ENCODE measurements around the gene ARRB2. TPM values are rescaled to one million over a fixed set of nuclear protein-coding genes. Genes with fewer than 3 reads are reported as not detected.

The ARRB2 gene
- total and polyA plus RNA-seq, 2 experiments from 2014 or later, result 37.3 to 45.0 TPM

- TF ChIP-seq JUNB (IDR thresholded peaks at IDR 0.05; ENCODE audit: unreplicated experiment) (no peak), POLR2AphosphoS5 (IDR thresholded peaks at IDR 0.05; ENCODE audit: low read depth) (no peak), EZH2 (IDR thresholded peaks at IDR 0.05; ENCODE audit: low read depth, unreplicated experiment) (no peak), STAT1 (IDR thresholded peaks at IDR 0.05; ENCODE audit: unreplicated experiment) (no peak), CREB1 (CRISPR knock-in tag; IDR thresholded peaks at IDR 0.05; ENCODE audit: low read depth) (no peak)
- TF ChIP-seq, protein P1, sequence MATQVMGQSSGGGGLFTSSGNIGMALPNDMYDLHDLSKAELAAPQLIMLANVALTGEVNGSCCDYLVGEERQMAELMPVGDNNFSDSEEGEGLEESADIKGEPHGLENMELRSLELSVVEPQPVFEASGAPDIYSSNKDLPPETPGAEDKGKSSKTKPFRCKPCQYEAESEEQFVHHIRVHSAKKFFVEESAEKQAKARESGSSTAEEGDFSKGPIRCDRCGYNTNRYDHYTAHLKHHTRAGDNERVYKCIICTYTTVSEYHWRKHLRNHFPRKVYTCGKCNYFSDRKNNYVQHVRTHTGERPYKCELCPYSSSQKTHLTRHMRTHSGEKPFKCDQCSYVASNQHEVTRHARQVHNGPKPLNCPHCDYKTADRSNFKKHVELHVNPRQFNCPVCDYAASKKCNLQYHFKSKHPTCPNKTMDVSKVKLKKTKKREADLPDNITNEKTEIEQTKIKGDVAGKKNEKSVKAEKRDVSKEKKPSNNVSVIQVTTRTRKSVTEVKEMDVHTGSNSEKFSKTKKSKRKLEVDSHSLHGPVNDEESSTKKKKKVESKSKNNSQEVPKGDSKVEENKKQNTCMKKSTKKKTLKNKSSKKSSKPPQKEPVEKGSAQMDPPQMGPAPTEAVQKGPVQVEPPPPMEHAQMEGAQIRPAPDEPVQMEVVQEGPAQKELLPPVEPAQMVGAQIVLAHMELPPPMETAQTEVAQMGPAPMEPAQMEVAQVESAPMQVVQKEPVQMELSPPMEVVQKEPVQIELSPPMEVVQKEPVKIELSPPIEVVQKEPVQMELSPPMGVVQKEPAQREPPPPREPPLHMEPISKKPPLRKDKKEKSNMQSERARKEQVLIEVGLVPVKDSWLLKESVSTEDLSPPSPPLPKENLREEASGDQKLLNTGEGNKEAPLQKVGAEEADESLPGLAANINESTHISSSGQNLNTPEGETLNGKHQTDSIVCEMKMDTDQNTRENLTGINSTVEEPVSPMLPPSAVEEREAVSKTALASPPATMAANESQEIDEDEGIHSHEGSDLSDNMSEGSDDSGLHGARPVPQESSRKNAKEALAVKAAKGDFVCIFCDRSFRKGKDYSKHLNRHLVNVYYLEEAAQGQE (IDR thresholded peaks at IDR 0.05; ENCODE audit: unreplicated experiment), result no peak
Observed at GRCh38 chr17:4735876-4736651, 25.6 kb downstream of the ARRB2 start (continued).

DNA sequence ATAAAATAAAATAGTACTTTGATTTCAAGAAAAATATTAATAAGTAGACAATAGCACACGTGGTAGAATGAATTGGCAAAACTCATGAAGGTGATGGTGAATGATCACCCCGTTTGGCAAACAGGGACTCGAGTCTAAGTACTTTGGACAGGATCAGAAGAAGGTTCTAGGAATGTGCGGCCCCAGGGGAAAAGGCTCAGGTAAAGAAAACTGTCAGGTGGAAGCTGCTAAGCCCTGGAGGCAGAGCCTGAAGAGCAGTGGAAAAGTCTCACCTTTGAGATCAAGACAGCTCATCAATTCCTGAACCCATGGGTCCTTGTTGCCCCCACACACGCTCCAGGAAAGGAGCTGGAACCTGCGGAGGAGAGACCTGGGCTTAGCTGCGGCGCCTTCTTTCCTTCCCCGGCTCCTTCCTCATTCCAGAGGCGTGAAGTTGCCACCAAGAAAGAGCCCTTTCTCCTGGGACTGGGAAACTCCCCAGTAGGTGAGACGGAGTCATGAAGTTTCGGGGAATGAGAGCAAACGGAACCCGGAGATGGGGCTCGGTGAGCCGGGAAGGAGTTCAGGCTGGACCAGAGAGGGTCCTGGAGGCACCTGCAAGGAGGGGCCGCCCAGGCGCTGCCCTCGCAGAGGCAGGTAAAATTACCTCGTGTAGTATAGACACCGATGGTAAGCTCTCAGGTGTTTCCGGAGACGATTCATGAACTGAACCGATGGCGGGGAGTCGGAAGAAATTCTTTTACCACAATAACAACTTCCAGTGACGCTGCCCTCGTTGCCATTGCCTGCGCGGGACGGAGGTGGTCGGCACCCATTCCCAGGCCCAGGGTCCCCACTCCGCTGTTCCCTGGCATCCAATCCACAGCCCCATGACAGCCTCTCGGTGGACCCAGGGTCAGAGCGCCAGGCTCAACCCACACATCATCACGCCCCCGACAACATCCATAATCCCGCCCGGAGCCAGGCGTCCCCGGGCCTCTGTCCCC lies 28.0 kb downstream of the ARRB2 start:
- H3K27me3 ChIP-seq (ENCODE audit: insufficient read depth), result peaks cover 76% of the 10 kb centered on the region
- Mint-ChIP-seq H3K36me3 (ENCODE audit: low read depth) (peaks cover 2% of the 10 kb centered on the region; the same call in 1 of the 3 replicates), H3K4me1 (peaks cover 9% of the 10 kb centered on the region), H3K4me3 (peak overlapping the region; percentile 79), H3K27ac (no peak overlapping the region), H3K9me3 (no peaks in the 10 kb centered on the region; the same call in 1 of the 3 replicates), H3K27me3 (ENCODE audit: insufficient read depth, low read depth, poor library complexity) (peaks cover 62% of the 10 kb centered on the region)
- H3K79me2 ChIP-seq (replicated peaks; ENCODE audit: insufficient read depth), result no peaks in the 10 kb centered on the region
- peaks cover 6% of the 10 kb centered on the region; the same call in 1 of the 2 replicates for H3F3A ChIP-seq (replicated peaks; ENCODE audit: low read depth)
- H3K4me3 ChIP-seq, result peak overlapping the region; percentile 75
- no peaks in the 10 kb centered on the region for H3K36me3 ChIP-seq (ENCODE audit: insufficient read depth)
- peaks cover 9% of the 10 kb centered on the region; the same call in 1 of the 2 replicates for H3K4me1 ChIP-seq (ENCODE audit: insufficient read depth)
- peak overlapping the region; percentile 91 for H3K4me2 ChIP-seq
- no peaks in the 10 kb centered on the region for H3K9me2 ChIP-seq (ENCODE audit: insufficient read depth)
- TF ChIP-seq EZH2 (IDR thresholded peaks at IDR 0.05; ENCODE audit: low read depth, unreplicated experiment) (peak; percentile 89), NANOG (IDR thresholded peaks at IDR 0.05; ENCODE audit: borderline replicate concordance) (no peak)
- H3K27ac ChIP-seq (ENCODE audit: low read depth), result no peak overlapping the region
- DNase-seq (ENCODE audit: low spot score) (peak; percentile 48), ATAC-seq (peak; percentile 31)
- H2AFZ ChIP-seq, result peak overlapping the region; percentile 96
- 0 out of 2 replicates have a peak, but pooled peaks cover 5% of the 10 kb centered on the region for H4K20me1 ChIP-seq (replicated peaks; ENCODE audit: insufficient read depth)
